ENCODE measurements around the gene PLA2G4F.

The PLA2G4F gene

GRCh38 chr15:42152921-42153698, 3.3 kb downstream of the PLA2G4F start:
- no peaks in the 10 kb centered on the region for H3K9me3 ChIP-seq (ENCODE audit: insufficient read depth, low read length)
- peaks cover 14% of the 10 kb centered on the region for H3K4me1 ChIP-seq (ENCODE audit: insufficient read depth, insufficient read length)
- no peaks in the 10 kb centered on the region for H3K27me3 ChIP-seq (ENCODE audit: insufficient read depth, insufficient read length)
- H3K9ac ChIP-seq (ENCODE audit: insufficient read length, low read depth): no peak overlapping the region
- no peak for DNase-seq (ENCODE audit: low read depth, low spot score)
- no peak overlapping the region for H3K4me3 ChIP-seq (ENCODE audit: insufficient read length, low read depth)
- no peak for TF ChIP-seq SUZ12 (IDR thresholded peaks at IDR 0.05; ENCODE audit: extremely low read depth, insufficient read depth, insufficient read length)
- TF ChIP-seq YY1 (IDR thresholded peaks at IDR 0.05; ENCODE audit: insufficient read depth, insufficient read length): no peak
- TF ChIP-seq ZNF274 (IDR thresholded peaks at IDR 0.05; ENCODE audit: low read depth, low read length): no peak
- no peaks in the 10 kb centered on the region for H3K36me3 ChIP-seq (ENCODE audit: insufficient read depth, insufficient read length, low read length)

GRCh38 chr15:42152196-42152920, 4.1 kb downstream of the PLA2G4F start:
- H3K27me3 ChIP-seq (ENCODE audit: insufficient read depth, insufficient read length): no peaks in the 10 kb centered on the region
- no peak overlapping the region for H3K4me3 ChIP-seq (ENCODE audit: insufficient read length, low read depth)
- peaks cover 14% of the 10 kb centered on the region for H3K4me1 ChIP-seq (ENCODE audit: insufficient read depth, insufficient read length)
- H3K9me3 ChIP-seq (ENCODE audit: insufficient read depth, low read length): no peaks in the 10 kb centered on the region
- H3K9ac ChIP-seq (ENCODE audit: insufficient read length, low read depth): no peak overlapping the region
- H3K36me3 ChIP-seq (ENCODE audit: insufficient read depth, insufficient read length, low read length): no peaks in the 10 kb centered on the region
- TF ChIP-seq YY1 (IDR thresholded peaks at IDR 0.05; ENCODE audit: insufficient read depth, insufficient read length) (no peak), ZNF274 (IDR thresholded peaks at IDR 0.05; ENCODE audit: low read depth, low read length) (no peak), SUZ12 (IDR thresholded peaks at IDR 0.05; ENCODE audit: extremely low read depth, insufficient read depth, insufficient read length) (no peak)
- no peak for DNase-seq (ENCODE audit: low read depth, low spot score)

DNA sequence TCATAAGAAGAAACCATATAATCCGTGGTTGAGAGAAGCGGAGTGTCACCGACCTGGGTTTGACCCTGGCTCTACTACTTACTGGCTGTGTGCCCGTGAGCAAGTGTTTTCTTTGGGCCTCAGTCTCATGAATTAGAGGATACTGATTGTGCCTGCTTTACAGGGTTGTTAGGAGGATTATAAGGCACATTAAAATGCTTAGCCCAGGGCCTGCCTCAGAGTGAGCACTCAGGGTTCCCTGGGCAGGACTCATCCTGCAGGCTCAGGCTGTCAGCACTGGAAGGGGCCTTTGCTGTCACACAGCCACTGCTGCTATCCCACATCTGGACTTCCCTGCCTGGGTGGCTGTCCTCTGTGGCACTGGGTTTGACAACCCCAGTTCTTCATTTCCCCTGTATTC, 4.7 kb downstream of the PLA2G4F start:
- no peak for DNase-seq (ENCODE audit: low read depth, low spot score)
- TF ChIP-seq YY1 (IDR thresholded peaks at IDR 0.05; ENCODE audit: insufficient read depth, insufficient read length) (no peak), ZNF274 (IDR thresholded peaks at IDR 0.05; ENCODE audit: low read depth, low read length) (no peak), SUZ12 (IDR thresholded peaks at IDR 0.05; ENCODE audit: extremely low read depth, insufficient read depth, insufficient read length) (no peak)

GRCh38 chr15:42151141-42151561, 5.3 kb downstream of the PLA2G4F start:
- Histone ChIP-seq H3K4me1 (ENCODE audit: insufficient read depth, insufficient read length) (peaks cover 18% of the 10 kb centered on the region), H3K27me3 (ENCODE audit: insufficient read depth, insufficient read length) (no peaks in the 10 kb centered on the region)
- TF ChIP-seq SUZ12 (IDR thresholded peaks at IDR 0.05; ENCODE audit: extremely low read depth, insufficient read depth, insufficient read length) (no peak), YY1 (IDR thresholded peaks at IDR 0.05; ENCODE audit: insufficient read depth, insufficient read length) (no peak), ZNF274 (IDR thresholded peaks at IDR 0.05; ENCODE audit: low read depth, low read length) (no peak)

More for the DNA sequence above, 4.7 kb downstream of the PLA2G4F start:
- Histone ChIP-seq H3K4me3 (ENCODE audit: insufficient read length, low read depth) (no peak overlapping the region), H3K36me3 (ENCODE audit: insufficient read depth, insufficient read length, low read length) (no peaks in the 10 kb centered on the region), H3K27me3 (ENCODE audit: insufficient read depth, insufficient read length) (no peaks in the 10 kb centered on the region), H3K9ac (ENCODE audit: insufficient read length, low read depth) (no peak overlapping the region), H3K9me3 (ENCODE audit: insufficient read depth, low read length) (no peaks in the 10 kb centered on the region), H3K4me1 (ENCODE audit: insufficient read depth, insufficient read length) (peaks cover 20% of the 10 kb centered on the region)

GRCh38 chr15:42150219-42150970, 6.0 kb downstream of the PLA2G4F start:
- DNase-seq (ENCODE audit: low read depth, low spot score): no peak
- no peaks in the 10 kb centered on the region for H3K36me3 ChIP-seq (ENCODE audit: insufficient read depth, insufficient read length, low read length)
- no peaks in the 10 kb centered on the region for H3K9me3 ChIP-seq (ENCODE audit: insufficient read depth, low read length)
- TF ChIP-seq YY1 (IDR thresholded peaks at IDR 0.05; ENCODE audit: insufficient read depth, insufficient read length) (no peak), ZNF274 (IDR thresholded peaks at IDR 0.05; ENCODE audit: low read depth, low read length) (no peak), SUZ12 (IDR thresholded peaks at IDR 0.05; ENCODE audit: extremely low read depth, insufficient read depth, insufficient read length) (no peak)
- H3K9ac ChIP-seq (ENCODE audit: insufficient read length, low read depth): no peak overlapping the region
- H3K4me3 ChIP-seq (ENCODE audit: insufficient read length, low read depth): no peak overlapping the region
- no peaks in the 10 kb centered on the region for H3K27me3 ChIP-seq (ENCODE audit: insufficient read depth, insufficient read length)
- peaks cover 20% of the 10 kb centered on the region for H3K4me1 ChIP-seq (ENCODE audit: insufficient read depth, insufficient read length)

More at GRCh38 chr15:42151141-42151561, 5.3 kb downstream of the PLA2G4F start:
- DNase-seq (ENCODE audit: low read depth, low spot score): no peak
- no peaks in the 10 kb centered on the region for H3K36me3 ChIP-seq (ENCODE audit: insufficient read depth, insufficient read length, low read length)
- no peaks in the 10 kb centered on the region for H3K9me3 ChIP-seq (ENCODE audit: insufficient read depth, low read length)
- no peak overlapping the region for H3K4me3 ChIP-seq (ENCODE audit: insufficient read length, low read depth)
- no peak overlapping the region for H3K9ac ChIP-seq (ENCODE audit: insufficient read length, low read depth)

DNA sequence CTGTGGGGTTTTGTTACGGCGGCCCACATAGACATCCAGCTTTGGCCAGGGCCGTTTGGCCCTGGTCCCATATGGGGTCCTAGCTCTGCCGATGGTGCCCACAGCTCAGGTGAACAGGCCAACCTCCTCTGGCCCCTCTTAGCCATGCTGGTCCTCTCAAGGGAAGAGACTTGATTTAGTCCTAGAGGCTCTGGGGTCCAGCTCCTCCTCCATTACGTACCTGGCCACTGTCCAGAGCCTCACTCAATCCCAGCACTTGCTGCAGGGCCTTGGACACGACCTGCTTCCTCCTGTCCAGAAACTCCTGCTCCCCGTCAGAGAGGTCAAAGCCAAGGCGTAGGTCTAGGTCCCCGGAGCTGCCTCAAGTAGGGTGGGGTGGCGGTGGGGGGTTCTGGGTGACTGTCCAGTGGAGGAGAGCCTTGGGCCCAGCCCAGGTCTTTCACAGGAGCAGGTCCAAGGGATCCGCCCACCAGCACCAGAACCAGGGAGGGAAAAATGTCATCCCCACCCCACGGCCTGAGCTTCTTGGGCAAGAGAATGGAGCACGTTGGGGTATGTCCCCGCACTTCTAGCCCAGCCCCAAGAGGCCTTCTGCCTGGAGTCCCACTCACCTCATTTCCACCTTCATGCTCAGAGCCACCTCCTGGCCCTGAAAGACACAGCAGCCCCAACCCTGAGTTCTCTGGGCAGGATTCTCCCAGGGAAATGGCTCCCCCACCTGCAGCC, 6.8 kb downstream of the PLA2G4F start:
- H3K9me3 ChIP-seq (ENCODE audit: insufficient read depth, low read length): no peaks in the 10 kb centered on the region
- H3K9ac ChIP-seq (ENCODE audit: insufficient read length, low read depth): no peak overlapping the region
- TF ChIP-seq SUZ12 (IDR thresholded peaks at IDR 0.05; ENCODE audit: extremely low read depth, insufficient read depth, insufficient read length) (no peak), ZNF274 (IDR thresholded peaks at IDR 0.05; ENCODE audit: low read depth, low read length) (no peak), YY1 (IDR thresholded peaks at IDR 0.05; ENCODE audit: insufficient read depth, insufficient read length) (no peak)
- no peak for DNase-seq (ENCODE audit: low read depth, low spot score)
- H3K4me3 ChIP-seq (ENCODE audit: insufficient read length, low read depth): no peak overlapping the region
- H3K4me1 ChIP-seq (ENCODE audit: insufficient read depth, insufficient read length): peaks cover 18% of the 10 kb centered on the region
- no peaks in the 10 kb centered on the region for H3K27me3 ChIP-seq (ENCODE audit: insufficient read depth, insufficient read length)
- H3K36me3 ChIP-seq (ENCODE audit: insufficient read depth, insufficient read length, low read length): no peaks in the 10 kb centered on the region
